NCI-H526 treated with DMSO at 0.1 percent for 48 hours (cell line): ENCODE results near the gene INPP5B.
"Not testable (repeated sequence)": the region's sequence is repeated elsewhere in the genome, so short reads cannot be mapped to it uniquely, and the experiment has no call there.

Experiments
- DNase-seq: peaks from one replicate; lab custom pipeline; 2025; lab: John Stamatoyannopoulos, UW

The INPP5B gene

GRCh38 chr1:37948166-37948565 lies 1.3 kb upstream of the INPP5B start:
- DNase-seq = peak; percentile 79

- DNase-seq = no peak
Observed at GRCh38 chr1:37947364-37947763, 511 bp upstream of the INPP5B start.

- DNase-seq = no peak
Observed at GRCh38 chr1:37945743-37946702, 830 bp downstream of the INPP5B start.

GRCh38 chr1:37945251-37945650 lies 1.6 kb downstream of the INPP5B start:
- DNase-seq = no peak

GRCh38 chr1:37944816-37945215 lies 2.0 kb downstream of the INPP5B start:
- no peak for DNase-seq

GRCh38 chr1:37944086-37944763 lies 2.6 kb downstream of the INPP5B start:
- no peak for DNase-seq

GRCh38 chr1:37940299-37940947 lies 6.4 kb downstream of the INPP5B start:
- peak; percentile 100 for DNase-seq

GRCh38 chr1:37936760-37937159 lies 10.1 kb downstream of the INPP5B start:
- DNase-seq = not testable (repeated sequence)

GRCh38 chr1:37932759-37933158 lies 14.1 kb downstream of the INPP5B start:
- DNase-seq = no peak

- peak; percentile 100 for DNase-seq
Observed at GRCh38 chr1:37931361-37932158, 15.3 kb downstream of the INPP5B start.

GRCh38 chr1:37931102-37931360 lies 15.8 kb downstream of the INPP5B start:
- DNase-seq = no peak

- DNase-seq = no peak
Observed at GRCh38 chr1:37930246-37931101, 16.4 kb downstream of the INPP5B start.

- no peak for DNase-seq
Observed at GRCh38 chr1:37926038-37926924, 20.6 kb downstream of the INPP5B start.

GRCh38 chr1:37925316-37925715 lies 21.5 kb downstream of the INPP5B start:
- no peak for DNase-seq

- no peak for DNase-seq
Observed at GRCh38 chr1:37923551-37923889, 23.3 kb downstream of the INPP5B start.

GRCh38 chr1:37922767-37923550 lies 23.9 kb downstream of the INPP5B start:
- no peak for DNase-seq

- no peak for DNase-seq
Observed at GRCh38 chr1:37919277-37919676, 27.6 kb downstream of the INPP5B start.

GRCh38 chr1:37915476-37916093 lies 31.3 kb downstream of the INPP5B start:
- DNase-seq = no peak
